Gastrocnemius medialis (tissue), 4 donors: ENCODE results near the gene LIME1. TPM values are rescaled to one million over a fixed set of nuclear protein-coding genes. Genes with fewer than 3 reads are reported as not detected.

Source experiments
- ATAC-seq, 2 donors: fragments of 150-250 bp; one replicate each; pipeline ENCODE4 v1.9.1; 2016
- DNase-seq, 2 donors: peaks; one replicate each; pipeline ENCODE4 v3.0.0-alpha.2; 2019
- H3K27ac ChIP-seq, 4 donors: fragments of 200-600 bp; sonication (generic); 1 replicate in 1 of 4; 2 replicates in 3 of 4; pipeline ENCODE4 v1.5.1; 2016 to 2018; ENCODE audit warnings: mild to moderate bottlenecking in 2 of 4, moderate library complexity in 1 of 4
- H3K27me3 ChIP-seq, 3 donors: fragments of 200-600 bp; sonication (generic) in 2 of 3; 1 replicate in 1 of 3; 2 replicates in 2 of 3; pipeline versions ENCODE4 v1.5.1 to v1.6.0; 2016 to 2019; ENCODE audit warnings: mild to moderate bottlenecking in 1 of 3, moderate library complexity in 1 of 3
- H3K36me3 ChIP-seq, 2 donors: fragments of 200-600 bp; sonication (generic) in 1 of 2; one replicate each; pipeline ENCODE4 v1.5.1; 2017 to 2018
- H3K4me1 ChIP-seq, 2 donors: fragments of 200-600 bp; sonication (generic) in 1 of 2; one replicate each; pipeline ENCODE4 v1.5.1; 2016 to 2017; ENCODE audit warnings: mild to moderate bottlenecking in 2 of 2
- H3K4me3 ChIP-seq, 4 donors: fragments of 200-600 bp; sonication (generic) in 3 of 4; 1 replicate in 1 of 4; 2 replicates in 3 of 4; pipeline ENCODE4 v1.5.1; 2016 to 2019; ENCODE audit warnings: mild to moderate bottlenecking in 2 of 4
- H3K9me3 ChIP-seq, 3 donors: fragments of 200-600 bp; sonication (generic) in 2 of 3; 1 replicate in 1 of 3; 2 replicates in 2 of 3; pipeline ENCODE4 v1.5.1; 2016 to 2019
- CTCF ChIP-seq, 5 experiments: fragments of 450-650 bp in 3 of 5; fragments of 200-600 bp in 2 of 5; sonication (generic) in 2 of 5; IDR thresholded peaks in 4 of 5; conservative IDR thresholded peaks in 1 of 5; 1 replicate in 4 of 5; 2 replicates in 1 of 5; pipeline ENCODE4 v1.5.1; 2016 to 2019; ENCODE audit warnings: antibody characterized with exemption in 5 of 5, mild to moderate bottlenecking in 3 of 5, moderate library complexity in 3 of 5
- POLR2A ChIP-seq, 2 donors: fragments of 450-650 bp; IDR thresholded peaks; one replicate each; pipeline ENCODE4 v1.6.1; 2017; ENCODE audit warnings: antibody characterized with exemption in 2 of 2, mild to moderate bottlenecking in 2 of 2, moderate library complexity in 2 of 2
- in situ Hi-C, 4 donors: fragments of 200-750 bp; cut with MboI; loops; one replicate each; pipeline versions ENCODE4 v1.15.0 to v1.8.0; 2017; ENCODE audit warnings: low sequenced_read_pairs in 4 of 4
- intact Hi-C: fragments of 100-400 bp; cut with DNase I; formaldehyde crosslinking; loops from one replicate; pipeline ENCODE4 v1.15.1; 2023; ENCODE audit warnings: low total_unique reads
- total RNA-seq, 4 donors: library from RNA; depleted of rRNA; stranded (reverse); fragments of >200 nt; gene quantifications; one replicate each; pipeline versions ENCODE4 v1.1.0 to v1.2.3, GENCODE V29; 2016

The LIME1 gene
- total RNA-seq, 4 donors from 2014 or later: 2.0 to 6.3 (median 4.1) TPM

- peaks cover 0 to 5% of the 10 kb centered on the region in 2 donors for H3K4me1 ChIP-seq
- no peaks in the 10 kb centered on the region for H3K9me3 ChIP-seq
- intact Hi-C loops (no loop called here), in situ Hi-C loops (loop anchor here in 2 of 4 donors (10.0 kb wide), 2 partner anchors 82 to 192 kb away; partner anchors contain the start of genes ABHD16B (in 1 of the 2), SAMD10 (in 1 of the 2) and TPD52L2 (in 1 of the 2))
- H3K36me3 ChIP-seq: no peaks in the 10 kb centered on the region
- no peak overlapping the region for H3K27ac ChIP-seq
- ATAC-seq (no peak), DNase-seq (no peak)
- no peak overlapping the region for H3K4me3 ChIP-seq
- TF ChIP-seq CTCF (IDR thresholded peaks at IDR 0.05 in 4 of 5, conservative IDR thresholded peaks at IDR 0.05 in 1 of 5) (no peak), POLR2A (IDR thresholded peaks at IDR 0.05) (no peak)
- no peaks in the 10 kb centered on the region for H3K27me3 ChIP-seq
Measured at GRCh38 chr20:63782521-63782971, 46.1 kb downstream of the LIME1 start.

- no peaks in the 10 kb centered on the region for H3K27me3 ChIP-seq
- no peaks in the 10 kb centered on the region for H3K36me3 ChIP-seq
- no peak overlapping the region for H3K4me3 ChIP-seq
- no peaks in the 10 kb centered on the region for H3K9me3 ChIP-seq
- peaks cover 0 to 7% of the 10 kb centered on the region in 2 donors for H3K4me1 ChIP-seq
- TF ChIP-seq CTCF (IDR thresholded peaks at IDR 0.05 in 4 of 5, conservative IDR thresholded peaks at IDR 0.05 in 1 of 5): no peak
- TF ChIP-seq POLR2A (IDR thresholded peaks at IDR 0.05): no peak
- no peak for ATAC-seq
- intact Hi-C loops (no loop called here), in situ Hi-C loops (loop anchor here in 2 of 4 donors (10.0 kb wide), 2 partner anchors 81 to 191 kb away; partner anchors contain the start of genes ABHD16B (in 1 of the 2), SAMD10 (in 1 of the 2) and TPD52L2 (in 1 of the 2))
- no peak for DNase-seq
- H3K27ac ChIP-seq: no peak overlapping the region
Measured at GRCh38 chr20:63783970-63784369, 47.5 kb downstream of the LIME1 start.

- Histone ChIP-seq H3K27me3 (no peaks in the 10 kb centered on the region), H3K4me1 (peaks cover 0 to 7% of the 10 kb centered on the region in 2 donors), H3K9me3 (no peaks in the 10 kb centered on the region), H3K4me3 (no peak overlapping the region), H3K36me3 (peaks cover 0 to 13% of the 10 kb centered on the region in 2 donors), H3K27ac (peak overlapping the region in 2 of 4 donors; percentile 18 to 24)
- ATAC-seq (no peak), DNase-seq (no peak)
- no peak for TF ChIP-seq CTCF (IDR thresholded peaks at IDR 0.05 in 4 of 5, conservative IDR thresholded peaks at IDR 0.05 in 1 of 5)
- no peak for TF ChIP-seq POLR2A (IDR thresholded peaks at IDR 0.05)
- intact Hi-C loops (loop anchor here (1.0 to 2.0 kb wide), 2 partner anchors 79 to 188 kb away; partner anchors contain the start of gene TPD52L2), in situ Hi-C loops (loop anchor here in 2 of 4 donors (10.0 kb wide), 2 partner anchors 79 to 189 kb away; partner anchors contain the start of genes ABHD16B (in 1 of the 2), SAMD10 (in 1 of the 2) and TPD52L2 (in 1 of the 2))
Measured at GRCh38 chr20:63785691-63786131, 49.2 kb downstream of the LIME1 start.

GRCh38 chr20:63787302-63787701 is 50.8 kb downstream of the LIME1 start:
- TF ChIP-seq CTCF (IDR thresholded peaks at IDR 0.05 in 4 of 5, conservative IDR thresholded peaks at IDR 0.05 in 1 of 5): no peak
- no peak for TF ChIP-seq POLR2A (IDR thresholded peaks at IDR 0.05)
- Histone ChIP-seq H3K9me3 (no peaks in the 10 kb centered on the region), H3K27ac (peak overlapping the region in 1 of 4 donors; percentile 36), H3K27me3 (no peaks in the 10 kb centered on the region), H3K36me3 (peaks cover 0 to 13% of the 10 kb centered on the region in 2 donors), H3K4me3 (no peak overlapping the region), H3K4me1 (peaks cover 0 to 7% of the 10 kb centered on the region in 2 donors)
- DNase-seq: no peak
- ATAC-seq: no peak
- in situ Hi-C loops: loop anchor here in 2 of 4 donors (10.0 kb wide), 2 partner anchors 77 to 187 kb away; partner anchors contain the start of genes ABHD16B (in 1 of the 2), SAMD10 (in 1 of the 2) and TPD52L2 (in 1 of the 2)
- intact Hi-C loops: loop anchor here (2.0 kb wide), 1 partner anchor 77 kb away; the partner anchor contains the start of gene TPD52L2
